GM03348 (cell line): ENCODE results near the gene MTFR2.
A peak's percentile ranks its signal among the peaks of the same experiment; 100 is the strongest.

Experiments used
- DNase-seq: peaks from one replicate; pipeline ENCODE4 v3.0.0; 2012; ENCODE audit warnings: low spot score

The MTFR2 gene

GRCh38 chr6:136249811-136250685 lies at the start of gene MTFR2:
Gene MTFR2, minus strand, starts transcription at chr6:136250311. Its CDS starts 1,212 bp downstream, at chr6:136249099.
- DNase-seq: peak; percentile 99

- DNase-seq: no peak
Observed at GRCh38 chr6:136294621-136295020, 44.5 kb upstream of the MTFR2 start.

- DNase-seq: peak; percentile 79
Observed at GRCh38 chr6:136290410-136291010, 40.4 kb upstream of the MTFR2 start.

- peak; percentile 96 for DNase-seq
Observed at GRCh38 chr6:136289579-136290409, 39.7 kb upstream of the MTFR2 start, which contains the start of gene BCLAF1. Gene BCLAF1, minus strand, starts transcription at chr6:136289846. Its CDS starts 9,980 bp downstream, at chr6:136279866.

- DNase-seq: peak; percentile 92
Observed at GRCh38 chr6:136289327-136289578, 39.1 kb upstream of the MTFR2 start.

GRCh38 chr6:136288566-136289326 lies 38.6 kb upstream of the MTFR2 start:
- DNase-seq: peak; percentile 90

GRCh38 chr6:136284909-136285308 lies 34.8 kb upstream of the MTFR2 start:
- peak; percentile 31 for DNase-seq

- DNase-seq: no peak
Observed at GRCh38 chr6:136282906-136283305, 32.8 kb upstream of the MTFR2 start.

GRCh38 chr6:136280032-136280609 lies 30.0 kb upstream of the MTFR2 start:
- no peak for DNase-seq

- DNase-seq: no peak
Observed at GRCh38 chr6:136274062-136274461, 24.0 kb upstream of the MTFR2 start.

- DNase-seq: no peak
Observed at GRCh38 chr6:136265101-136265500, 15.0 kb upstream of the MTFR2 start.

GRCh38 chr6:136262940-136263339 lies 12.8 kb upstream of the MTFR2 start:
- no peak for DNase-seq

- DNase-seq: no peak
Observed at GRCh38 chr6:136254851-136255466, 4.8 kb upstream of the MTFR2 start.

- DNase-seq: no peak
Observed at GRCh38 chr6:136253734-136254133, 3.6 kb upstream of the MTFR2 start.

GRCh38 chr6:136252441-136252840 lies 2.3 kb upstream of the MTFR2 start:
- no peak for DNase-seq

- DNase-seq: no peak
Observed at GRCh38 chr6:136251394-136251793, 1.3 kb upstream of the MTFR2 start.

GRCh38 chr6:136250686-136251008 lies 536 bp upstream of the MTFR2 start:
- no peak for DNase-seq

GRCh38 chr6:136249336-136249735 lies 775 bp downstream of the MTFR2 start:
- no peak for DNase-seq

GRCh38 chr6:136244061-136244616 lies 6.0 kb downstream of the MTFR2 start:
- no peak for DNase-seq

GRCh38 chr6:136236466-136237293 lies 13.4 kb downstream of the MTFR2 start:
- DNase-seq: no peak
